Measurements from ENCODE around the gene WDR31. TPM values are rescaled to one million over a fixed set of nuclear protein-coding genes. Genes with fewer than 3 reads are reported as not detected.
A peak's percentile ranks its signal among the peaks of the same experiment; 100 is the strongest.

Gene WDR31
- polyA plus RNA-seq, 4 donors: 2.8 to 7.5 (median 6.4) TPM

GRCh38 chr9:113343732-113344231, 3.7 kb upstream of the WDR31 start:
- peak; percentile 43 to 67 (median 66) for DNase-seq (ENCODE audit: low read depth in 4 of 4, low spot score in 3 of 4)

- DNase-seq (ENCODE audit: low read depth in 4 of 4, low spot score in 3 of 4): no peak
Observed at GRCh38 chr9:113341712-113342410, 1.8 kb upstream of the WDR31 start.

GRCh38 chr9:113337714-113338113, 2.4 kb downstream of the WDR31 start:
- no peak for DNase-seq (ENCODE audit: low read depth in 4 of 4, low spot score in 3 of 4)

- DNase-seq (ENCODE audit: low read depth in 4 of 4, low spot score in 3 of 4): no peak
Observed at GRCh38 chr9:113331780-113332179, 8.3 kb downstream of the WDR31 start.

- no peak for DNase-seq (ENCODE audit: low read depth in 4 of 4, low spot score in 3 of 4)
Observed at GRCh38 chr9:113328045-113328782, 11.9 kb downstream of the WDR31 start.

GRCh38 chr9:113326230-113326629, 13.8 kb downstream of the WDR31 start:
- DNase-seq (ENCODE audit: low read depth in 4 of 4, low spot score in 3 of 4): no peak

- no peak for DNase-seq (ENCODE audit: low read depth in 4 of 4, low spot score in 3 of 4)
Observed at GRCh38 chr9:113322671-113323070, 17.4 kb downstream of the WDR31 start.

- DNase-seq (ENCODE audit: low read depth in 4 of 4, low spot score in 3 of 4): no peak
Observed at GRCh38 chr9:113320051-113320450, 20.0 kb downstream of the WDR31 start.

- DNase-seq (ENCODE audit: low read depth in 4 of 4, low spot score in 3 of 4): no peak
Observed at GRCh38 chr9:113319054-113319453, 21.0 kb downstream of the WDR31 start.

GRCh38 chr9:113317777-113318176, 22.3 kb downstream of the WDR31 start:
- no peak for DNase-seq (ENCODE audit: low read depth in 4 of 4, low spot score in 3 of 4)

GRCh38 chr9:113316030-113316429, 24.0 kb downstream of the WDR31 start:
- no peak for DNase-seq (ENCODE audit: low read depth in 4 of 4, low spot score in 3 of 4)

- no peak for DNase-seq (ENCODE audit: low read depth in 4 of 4, low spot score in 3 of 4)
Observed at GRCh38 chr9:113315231-113315630, 24.8 kb downstream of the WDR31 start.

- no peak for DNase-seq (ENCODE audit: low read depth in 4 of 4, low spot score in 3 of 4)
Observed at GRCh38 chr9:113313261-113313660, 26.8 kb downstream of the WDR31 start.

GRCh38 chr9:113311961-113312360, 28.1 kb downstream of the WDR31 start:
- DNase-seq (ENCODE audit: low read depth in 4 of 4, low spot score in 3 of 4): no peak

- no peak for DNase-seq (ENCODE audit: low read depth in 4 of 4, low spot score in 3 of 4)
Observed at GRCh38 chr9:113310538-113310937, 29.5 kb downstream of the WDR31 start.

GRCh38 chr9:113309204-113309813, 30.8 kb downstream of the WDR31 start:
- no peak for DNase-seq (ENCODE audit: low read depth in 4 of 4, low spot score in 3 of 4)

GRCh38 chr9:113307396-113307975, 32.6 kb downstream of the WDR31 start:
- no peak for DNase-seq (ENCODE audit: low read depth in 4 of 4, low spot score in 3 of 4)

GRCh38 chr9:113306566-113306965, 33.5 kb downstream of the WDR31 start:
- no peak for DNase-seq (ENCODE audit: low read depth in 4 of 4, low spot score in 3 of 4)

GRCh38 chr9:113302792-113303418, 37.2 kb downstream of the WDR31 start, which contains the start of gene RNF183:
TSS of gene RNF183 (minus strand) at chr9:113303376. CDS start at chr9:113298184, 5,192 bp downstream.
- DNase-seq (ENCODE audit: low read depth in 4 of 4, low spot score in 3 of 4): no peak

GRCh38 chr9:113301548-113301947, 38.5 kb downstream of the WDR31 start:
- no peak for DNase-seq (ENCODE audit: low read depth in 4 of 4, low spot score in 3 of 4)
